ENCODE results near the gene PPP3R1. TPM values are rescaled to one million over a fixed set of nuclear protein-coding genes. Genes with fewer than 3 reads are reported as not detected.

The PPP3R1 gene
- total RNA-seq, 1 experiment from 2014 or later: 74.2 TPM

- Histone ChIP-seq H2BK20ac (ENCODE audit: low read depth, low read length, poor library complexity, severe bottlenecking) (no peak overlapping the region), H3K79me1 (ENCODE audit: insufficient read depth, low read depth, low read length, poor library complexity, severe bottlenecking) (no peaks in the 10 kb centered on the region), H4K20me1 (ENCODE audit: control insufficient read depth, insufficient read depth, insufficient read length) (no peaks in the 10 kb centered on the region), H3K9me3 (ENCODE audit: control insufficient read depth, low read depth, low read length) (no peaks in the 10 kb centered on the region), H3K4me2 (ENCODE audit: insufficient read depth, insufficient read length, low read length) (peak overlapping the region; percentile 81), H3K27me3 (ENCODE audit: insufficient read depth, low read length) (no peaks in the 10 kb centered on the region), H3K4me1 (ENCODE audit: insufficient read depth, low read length) (peaks cover 5% of the 10 kb centered on the region; the same call in 1 of the 2 replicates), H3K23ac (ENCODE audit: insufficient read length, low read depth, low read length) (no peak overlapping the region), H3K9ac (ENCODE audit: extremely low read depth, insufficient read length, low read length) (peak overlapping the region; percentile 87), H2BK5ac (ENCODE audit: insufficient read length, low read length) (no peak overlapping the region), H2AFZ (ENCODE audit: low read length) (no peak overlapping the region), H3K56ac (ENCODE audit: insufficient read length, low read depth, low read length) (no peak overlapping the region), H3K4ac (ENCODE audit: low read depth, low read length) (no peak overlapping the region; the same call in 1 of the 2 replicates), H3K18ac (ENCODE audit: insufficient read length, low read depth, low read length) (peak overlapping the region; percentile 87), H4K91ac (ENCODE audit: insufficient read length, low read depth, low read length) (no peak overlapping the region), H3K79me2 (ENCODE audit: insufficient read depth, low read length) (peaks cover 41% of the 10 kb centered on the region), H3K27ac (ENCODE audit: insufficient read length, low read depth, low read length) (peak overlapping the region; percentile 55), H3K23me2 (ENCODE audit: insufficient read length, low read depth, low read length, poor library complexity, severe bottlenecking) (peaks cover 12% of the 10 kb centered on the region), H4K8ac (replicated peaks; ENCODE audit: insufficient read length, low read depth, low read length) (no peak overlapping the region), H4K5ac (ENCODE audit: insufficient read length, low read depth, low read length) (no peak overlapping the region), H3K14ac (ENCODE audit: insufficient read depth, low read length) (peak overlapping the region; percentile 62), H3T11ph (ENCODE audit: low read length) (no peak overlapping the region), H2BK15ac (ENCODE audit: low read depth, low read length) (no peak overlapping the region), H2BK12ac (ENCODE audit: insufficient read length, low read depth, low read length) (no peak overlapping the region), H2BK120ac (ENCODE audit: low read depth, low read length, poor library complexity, severe bottlenecking) (no peak overlapping the region), H2AK5ac (ENCODE audit: insufficient read length, low read length) (no peak overlapping the region)
- peak; percentile 71 for TF ChIP-seq CTCF (conservative IDR thresholded peaks at IDR 0.05)
- H3K36me3 Mint-ChIP-seq (ENCODE audit: insufficient read depth in 1 of 3, low read depth in 3 of 3): peaks cover 0 to 5% (median 2%) of the 10 kb centered on the region in 3 experiments; a peak in 2 of 7 replicates
- no peaks in the 10 kb centered on the region for H3K27me3 Mint-ChIP-seq (ENCODE audit: low read depth)
- peak overlapping the region; percentile 83 to 98 (median 98) for H3K27ac Mint-ChIP-seq
- H3K4me1 Mint-ChIP-seq: peaks cover 20 to 22% of the 10 kb centered on the region in 2 experiments
- no CpG with 5 or more reads among the region's 41 CpGs for WGBS (ENCODE audit: extremely low coverage, insufficient read length, low lambda C conversion rate)
- DNase-seq: peak; percentile 70
- H3K4me3 Mint-ChIP-seq: peak overlapping the region; percentile 94 to 97
- H3K9me3 Mint-ChIP-seq: peaks cover 0 to 3% of the 10 kb centered on the region in 2 experiments; a peak in 1 of 5 replicates
Observed at GRCh38 chr2:68251187-68251854, 1.0 kb downstream of the PPP3R1 start.

Data from H9 (cell line).